HG02798 (cell line): ENCODE data around the gene BAIAP2.

Experiments
- ATAC-seq: cut with Tn5 transposase; IDR thresholded peaks from one replicate; pipeline ENCODE4 v1.9.1; 2021; ENCODE audit warnings: mild to moderate bottlenecking; ENCODE audit not compliant: unreplicated experiment, poor library complexity

BAIAP2 gene

GRCh38 chr17:81035521-81036196 is 708 bp downstream of the BAIAP2 start:
- ATAC-seq: no peak

GRCh38 chr17:81036197-81036941 is 1.4 kb downstream of the BAIAP2 start:
- ATAC-seq: no peak

- no peak for ATAC-seq
Observed at GRCh38 chr17:81037026-81037797, 2.3 kb downstream of the BAIAP2 start.

GRCh38 chr17:81037798-81038733 is 3.1 kb downstream of the BAIAP2 start:
- no peak for ATAC-seq

- no peak for ATAC-seq
Observed at GRCh38 chr17:81039096-81039495, 4.1 kb downstream of the BAIAP2 start.

GRCh38 chr17:81039854-81040758 is 5.2 kb downstream of the BAIAP2 start:
- ATAC-seq: no peak

- no peak for ATAC-seq
Observed at GRCh38 chr17:81040791-81041337, 5.9 kb downstream of the BAIAP2 start.

- no peak for ATAC-seq
Observed at GRCh38 chr17:81042606-81043005, 7.7 kb downstream of the BAIAP2 start.

GRCh38 chr17:81043319-81043724 is 8.4 kb downstream of the BAIAP2 start:
- ATAC-seq: no peak

- ATAC-seq: no peak
Observed at GRCh38 chr17:81043725-81044427, 8.9 kb downstream of the BAIAP2 start.

GRCh38 chr17:81044428-81044763 is 9.4 kb downstream of the BAIAP2 start:
- ATAC-seq: no peak

GRCh38 chr17:81044764-81045589 is 10.0 kb downstream of the BAIAP2 start:
- ATAC-seq: no peak

- no peak for ATAC-seq
Observed at GRCh38 chr17:81045590-81046095, 10.7 kb downstream of the BAIAP2 start.

GRCh38 chr17:81046132-81046769 is 11.3 kb downstream of the BAIAP2 start:
- no peak for ATAC-seq

GRCh38 chr17:81046770-81047359 is 11.9 kb downstream of the BAIAP2 start:
- ATAC-seq: no peak

- ATAC-seq: no peak
Observed at GRCh38 chr17:81048827-81049371, 13.9 kb downstream of the BAIAP2 start.
